K562 (cell line): ENCODE data around the gene GRIA4. TPM values are rescaled to one million over a fixed set of nuclear protein-coding genes. Genes with fewer than 3 reads are reported as not detected.

ENCODE experiments used
- ATAC-seq: fragments of 200-7000 bp; cut with Tn5 transposase; 3 replicates; pipeline ENCODE4 v1.9.1; 2020; ENCODE audit warnings: moderate library complexity
- BruUV-seq: library from RNA; stranded (reverse); fragments of 400-500 nt; replicated peaks from 2 replicates; lab custom pipeline; 2021; lab: Mats Ljungman, UMichigan
- CTCF ChIA-PET: fragments of 300-600 bp; formaldehyde crosslinking; extraction: SDS; loops from one replicate; lab custom pipeline; 2021; ENCODE audit warnings: low intra/inter-chr PET ratio; lab: Yijun Ruan, JAX
- POLR2A ChIA-PET: fragments of 300-600, 350-650 bp; sonication (Branson Sonifier 250); formaldehyde crosslinking; extraction: SDS; loops from one replicate; lab custom pipeline; 2021; ENCODE audit warnings: antibody characterized with exemption, inconsistent platforms; lab: Yijun Ruan, JAX
- DNase-seq, 4 experiments: peaks; one replicate each; pipeline versions ENCODE4 v3.0.0 to v3.0.0-alpha.2; 2011 to 2018; ENCODE audit warnings: low spot score in 3 of 4, mixed read lengths in 3 of 4; ENCODE audit errors: extremely low read depth in 1 of 4
- FAIRE-seq: peaks from 2 replicates; lab custom pipeline; 2011; peaks lifted over from hg19 to GRCh38; lab: Jason Lieb, UNC
- H2AFZ ChIP-seq: 2 replicates; pipeline ENCODE4 v1.6.0; 2011; ENCODE audit warnings: low read depth, low read length, control low read depth, inconsistent platforms
- H3K27ac ChIP-seq: fragments of 200-600 bp; 3 replicates; pipeline ENCODE4 v1.8.0; 2011; ENCODE audit warnings: low read depth, mild to moderate bottlenecking, control low read depth, inconsistent platforms, low read length, moderate library complexity, mixed read lengths; ENCODE audit errors: extremely low read depth
- H3K27me3 ChIP-seq, 2 experiments: fragments of 300-600 bp in 1 of 2; 2 replicates in 1 of 2; 3 replicates in 1 of 2; pipeline versions ENCODE4 v1.6.0 to v1.8.0; 2011; ENCODE audit warnings: inconsistent platforms in 2 of 2, low read length in 2 of 2, mild to moderate bottlenecking in 1 of 2, mixed read lengths in 1 of 2, moderate library complexity in 1 of 2; ENCODE audit not compliant: control insufficient read depth in 2 of 2, insufficient read depth in 2 of 2
- H3K36me3 ChIP-seq: fragments of 300-600 bp; 3 replicates; pipeline ENCODE4 v1.8.0; 2011; ENCODE audit warnings: mild to moderate bottlenecking, low read length, inconsistent platforms; ENCODE audit not compliant: control insufficient read depth, insufficient read depth
- H3K4me1 ChIP-seq, 2 experiments: fragments of 200-600 bp in 1 of 2; replicated peaks in 1 of 2; 2 replicates in 1 of 2; 3 replicates in 1 of 2; pipeline versions ENCODE4 v1.5.1 to v1.8.0; 2011; ENCODE audit warnings: inconsistent platforms in 2 of 2, low read length in 2 of 2, mild to moderate bottlenecking in 1 of 2, mixed read lengths in 1 of 2, moderate library complexity in 1 of 2; ENCODE audit not compliant: control insufficient read depth in 2 of 2, insufficient read depth in 2 of 2
- H3K4me2 ChIP-seq: 2 replicates; pipeline ENCODE4 v1.6.1; 2011; ENCODE audit warnings: low read length, control low read depth, inconsistent platforms, mixed read lengths; ENCODE audit not compliant: insufficient read depth
- H3K4me3 ChIP-seq: fragments of 200-600 bp; sonication (generic), shearing (Covaris generic); 2 replicates; pipeline ENCODE4 v1.5.1; 2016; ENCODE audit warnings: control low read depth, inconsistent platforms
- H3K79me2 ChIP-seq: fragments of 200-600 bp; 3 replicates; pipeline ENCODE4 v1.8.0; 2011; ENCODE audit warnings: low read length, inconsistent platforms; ENCODE audit not compliant: control insufficient read depth, insufficient read depth
- H3K9ac ChIP-seq, 2 experiments: 2 replicates each; pipeline versions ENCODE4 v1.6.0 to v1.6.1; 2011; ENCODE audit warnings: low read depth in 2 of 2, low read length in 2 of 2, control low read depth in 1 of 2, inconsistent platforms in 1 of 2, mild to moderate bottlenecking in 1 of 2, mixed read lengths in 1 of 2; ENCODE audit not compliant: insufficient read depth in 1 of 2
- H3K9me1 ChIP-seq: one replicate; pipeline ENCODE4 v1.6.0; 2011; ENCODE audit warnings: inconsistent platforms, mild to moderate bottlenecking, low read length, moderate library complexity; ENCODE audit not compliant: control insufficient read depth, insufficient read depth
- H3K9me3 ChIP-seq: replicated peaks from 2 replicates; pipeline ENCODE4 v1.5.1; 2011; ENCODE audit warnings: low read depth, low read length, inconsistent platforms; ENCODE audit not compliant: control insufficient read depth, insufficient read depth
- H4K20me1 ChIP-seq: replicated peaks from 2 replicates; pipeline ENCODE4 v1.6.1; 2011; ENCODE audit warnings: low read length, inconsistent platforms, mixed read lengths; ENCODE audit not compliant: control insufficient read depth, insufficient read depth
- ELF4 ChIP-seq: fragments of 450-650 bp; formaldehyde crosslinking; IDR thresholded peaks from 2 replicates; pipeline ENCODE4 v1.4.0; 2022; ENCODE audit warnings: missing genetic modification characterization
- FOXP1 ChIP-seq: sonication (generic); formaldehyde crosslinking; IDR thresholded peaks from 2 replicates; pipeline ENCODE4 v1.8.0; 2022; ENCODE audit warnings: mild to moderate bottlenecking, missing genetic modification reagents
- HNRNPUL1 ChIP-seq: fragments of 200-400 bp; formaldehyde crosslinking; IDR thresholded peaks from 2 replicates; pipeline ENCODE4 v1.6.1; 2017; ENCODE audit warnings: low read length
- KAT7 ChIP-seq: sonication (generic); formaldehyde crosslinking; IDR thresholded peaks from 2 replicates; pipeline ENCODE4 v1.8.0; 2022; ENCODE audit warnings: missing genetic modification reagents, mild to moderate bottlenecking, borderline replicate concordance
- KLF6 ChIP-seq: fragments of 250-450 bp; sonication (Bioruptor Pico); IDR thresholded peaks from 2 replicates; pipeline ENCODE4 v1.4.0; 2020; ENCODE audit warnings: mild to moderate bottlenecking, moderate library complexity, borderline replicate concordance
- MAFF ChIP-seq: IDR thresholded peaks from 2 replicates; pipeline ENCODE4 v1.6.1; 2012; ENCODE audit warnings: low read length, improper control_type of control experiment
- PHF20 ChIP-seq: fragments of 450-650 bp; IDR thresholded peaks from 2 replicates; pipeline ENCODE4 v1.6.1; 2018; ENCODE audit not compliant: partially characterized antibody
- POLR2B ChIP-seq: fragments of 450-650 bp; IDR thresholded peaks from 2 replicates; pipeline ENCODE4 v1.6.1; 2018; ENCODE audit warnings: low read depth; ENCODE audit not compliant: partially characterized antibody
- PPARD ChIP-seq: fragments of 250-450 bp; sonication (Bioruptor Pico); IDR thresholded peaks from 2 replicates; pipeline ENCODE4 v1.8.0; 2022; ENCODE audit warnings: inconsistent platforms, mild to moderate bottlenecking, moderate library complexity
- STAG1 ChIP-seq: sonication (generic); formaldehyde crosslinking; IDR thresholded peaks from 2 replicates; pipeline ENCODE4 v1.5.0; 2020; ENCODE audit warnings: missing genetic modification reagents, borderline replicate concordance
- TCF7 ChIP-seq: sonication (generic); IDR thresholded peaks from 2 replicates; pipeline ENCODE4 v1.6.1; 2016; ENCODE audit warnings: antibody characterized with exemption, borderline replicate concordance
- ZBTB7A ChIP-seq: IDR thresholded peaks from 2 replicates; pipeline ENCODE4 v1.6.1; 2011; ENCODE audit warnings: low read depth, mild to moderate bottlenecking, low read length, moderate library complexity, borderline replicate concordance; ENCODE audit not compliant: control insufficient read depth
- ZNF696 ChIP-seq: fragments of 250-450 bp; sonication (Bioruptor Pico); conservative IDR thresholded peaks from 2 replicates; pipeline ENCODE4 v1.4.0; 2020; ENCODE audit warnings: mild to moderate bottlenecking, moderate library complexity
- ZNF79 ChIP-seq: fragments of 250-450 bp; sonication (Bioruptor Pico); IDR thresholded peaks from 2 replicates; pipeline ENCODE4 v1.4.0; 2020; ENCODE audit warnings: low read depth, mild to moderate bottlenecking, moderate library complexity
- WGBS: fragments of 100-300 bp; shearing (Covaris generic); methylation state at CpG from one replicate; pipeline ENCODE4 v1.1.6; 2016; ENCODE audit warnings: low coverage, mixed read lengths; ENCODE audit not compliant: insufficient coverage; ENCODE audit errors: missing lambda C conversion rate; 5-methylcytosine and 5-hydroxymethylcytosine counted together
- in situ Hi-C: fragments of 300-500 bp; cut with MboI; formaldehyde crosslinking; loops from 4 replicates; pipeline ENCODE4 v1.15.0; 2018; ENCODE audit warnings: inconsistent platforms, mixed read lengths
- intact Hi-C: fragments of 100-400 bp; cut with micrococcal nuclease; formaldehyde crosslinking; loops from 2 replicates; pipeline ENCODE4 v1.14.2; 2022
- polyA plus RNA-seq, 8 experiments: library from polyadenylated mRNA; depleted of rRNA in 4 of 8; stranded (reverse) in 5 of 8; unstranded in 3 of 8; fragments of >200 nt; fragmentation: Nextera tagmentation in 2 of 8; fragmentation: Illumina TruSeq in 1 of 8; extraction: Ambion mirVana in 2 of 8; extraction: Trizol in 1 of 8; gene quantifications; 2 replicates each; pipeline versions ENCODE4 v1.2.1 to v1.2.3, GENCODE V29; 2011 to 2014; ENCODE audit warnings: inconsistent platforms in 1 of 8, missing spikeins in 1 of 8
- total RNA-seq, 7 experiments: library from RNA; depleted of rRNA in 6 of 7; stranded (reverse); fragments of >200 nt in 6 of 7; fragmentation: Illumina TruSeq in 2 of 7; extraction: Trizol in 2 of 7; gene quantifications; 2 replicates each; pipeline versions ENCODE4 v1.2.1 to v1.2.3, GENCODE V29; 2011 to 2021; ENCODE audit warnings: low replicate concordance in 1 of 7
- TF ChIP-seq, protein P1 (sequence below), 2 experiments: fragments of 200-800 bp in 1 of 2; sonication (Bioruptor generic) in 1 of 2; sonication (generic) in 1 of 2; formaldehyde crosslinking in 1 of 2; IDR thresholded peaks in 1 of 2; conservative IDR thresholded peaks in 1 of 2; 2 replicates each; pipeline versions ENCODE4 v1.5.0 to v1.6.1; 2016 to 2020; ENCODE audit warnings: missing compliant biosample characterization in 1 of 2, missing genetic modification characterization in 1 of 2, missing genetic modification reagents in 1 of 2

The GRIA4 gene
- total and polyA plus RNA-seq, 9 of the 15 experiments (the other 6 are each of a cell fraction or from before 2014, with no cell fraction given) = not detected

DNA sequence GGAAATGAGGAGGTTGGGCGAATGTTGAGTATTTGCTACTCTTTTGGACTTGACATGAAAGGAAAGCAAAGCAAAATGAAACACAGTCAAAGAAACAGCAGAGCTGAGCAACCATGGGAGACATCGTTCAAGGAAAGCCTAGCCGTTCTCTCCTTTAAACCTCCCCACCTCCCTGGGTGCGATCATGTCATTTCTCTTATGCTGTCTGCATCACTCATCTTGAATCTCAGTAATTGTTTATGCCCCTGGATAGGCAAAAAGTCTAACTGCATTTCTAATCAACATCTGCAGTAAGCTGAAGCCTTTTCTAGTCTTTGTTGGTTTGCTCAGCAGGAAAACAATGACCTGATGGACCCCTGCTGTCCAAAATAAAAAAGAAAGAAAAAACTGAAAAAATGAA is 305.1 kb downstream of the GRIA4 start:
- Histone ChIP-seq H3K9ac (no peak overlapping the region), H3K9me3 (no peaks in the 10 kb centered on the region), H3K27ac (no peak overlapping the region), H3K36me3 (no peaks in the 10 kb centered on the region), H3K27me3 (no peaks in the 10 kb centered on the region), H3K79me2 (no peaks in the 10 kb centered on the region), H2AFZ (no peak overlapping the region), H3K4me2 (no peak overlapping the region), H4K20me1 (no peaks in the 10 kb centered on the region), H3K4me1 (no peaks in the 10 kb centered on the region), H3K9me1 (no peaks in the 10 kb centered on the region), H3K4me3 (no peak overlapping the region)
- no peak for DNase-seq
- in situ Hi-C loops (no loop called here), intact Hi-C loops (no loop called here)
- CTCF ChIA-PET = no interaction called here
- WGBS = 0% methylated on average over 4 of the region's 4 CpGs
- no peak for TF ChIP-seq ZNF696 (CRISPR knock-in tag)
- POLR2A ChIA-PET = no interaction called here
- no peak for ATAC-seq
- no peak for FAIRE-seq
- no TSS peak for BruUV-seq

DNA sequence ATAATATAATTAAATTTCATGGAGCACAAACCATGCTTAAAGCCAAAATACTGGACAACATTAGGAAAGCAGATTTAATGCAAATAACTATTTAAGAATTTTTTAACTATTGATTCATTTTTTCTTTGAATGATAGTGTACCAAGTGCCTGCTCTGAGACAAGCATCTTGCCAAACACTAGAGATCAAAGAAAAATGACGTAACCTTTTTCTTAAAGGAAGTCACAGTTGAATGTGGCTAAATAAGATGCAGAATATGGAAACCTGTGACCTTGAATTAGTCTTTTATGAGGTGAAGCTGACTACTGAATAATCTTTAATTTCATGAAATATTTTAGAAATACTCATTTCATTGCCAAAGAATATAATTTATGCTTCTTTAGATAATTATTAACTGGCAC is 308.2 kb downstream of the GRIA4 start:
- CTCF ChIA-PET = no interaction called here
- H4K20me1 ChIP-seq = no peaks in the 10 kb centered on the region
- H3K79me2 ChIP-seq = no peaks in the 10 kb centered on the region
- ATAC-seq (no peak), DNase-seq (no peak), FAIRE-seq (no peak)
- POLR2A ChIA-PET = no interaction called here
- H3K36me3 ChIP-seq = no peaks in the 10 kb centered on the region
- intact Hi-C loops (no loop called here), in situ Hi-C loops (no loop called here)
- no peak overlapping the region for H3K4me2 ChIP-seq
- H3K9me1 ChIP-seq = no peaks in the 10 kb centered on the region
- H3K27ac ChIP-seq = no peak overlapping the region
- H3K4me3 ChIP-seq = no peak overlapping the region
- TF ChIP-seq, protein P1, sequence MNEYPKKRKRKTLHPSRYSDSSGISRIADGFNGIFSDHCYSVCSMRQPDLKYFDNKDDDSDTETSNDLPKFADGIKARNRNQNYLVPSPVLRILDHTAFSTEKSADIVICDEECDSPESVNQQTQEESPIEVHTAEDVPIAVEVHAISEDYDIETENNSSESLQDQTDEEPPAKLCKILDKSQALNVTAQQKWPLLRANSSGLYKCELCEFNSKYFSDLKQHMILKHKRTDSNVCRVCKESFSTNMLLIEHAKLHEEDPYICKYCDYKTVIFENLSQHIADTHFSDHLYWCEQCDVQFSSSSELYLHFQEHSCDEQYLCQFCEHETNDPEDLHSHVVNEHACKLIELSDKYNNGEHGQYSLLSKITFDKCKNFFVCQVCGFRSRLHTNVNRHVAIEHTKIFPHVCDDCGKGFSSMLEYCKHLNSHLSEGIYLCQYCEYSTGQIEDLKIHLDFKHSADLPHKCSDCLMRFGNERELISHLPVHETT (CRISPR knock-in tag; conservative IDR thresholded peaks at IDR 0.05 in 1 of 2, IDR thresholded peaks at IDR 0.05 in 1 of 2) = no peak
- TF ChIP-seq ZBTB7A (no peak), FOXP1 (CRISPR knock-in tag) (no peak), TCF7 (no peak), HNRNPUL1 (no peak), PHF20 (no peak), ELF4 (CRISPR knock-in tag) (no peak), ZNF79 (CRISPR knock-in tag) (no peak), POLR2B (no peak), KAT7 (CRISPR knock-in tag) (no peak), PPARD (CRISPR knock-in tag) (no peak), STAG1 (CRISPR knock-in tag) (no peak), KLF6 (CRISPR knock-in tag) (no peak), MAFF (no peak)
- H3K27me3 ChIP-seq = no peaks in the 10 kb centered on the region
- BruUV-seq = no TSS peak
- no peaks in the 10 kb centered on the region for H3K4me1 ChIP-seq
- no peak overlapping the region for H2AFZ ChIP-seq
- 0% methylated on average over 1 of the region's 1 CpG for WGBS
- H3K9ac ChIP-seq = no peak overlapping the region
- no peaks in the 10 kb centered on the region for H3K9me3 ChIP-seq
